Measurements from ENCODE around the gene LARGE1. TPM values are rescaled to one million over a fixed set of nuclear protein-coding genes. Genes with fewer than 3 reads are reported as not detected.

The LARGE1 gene
- total RNA-seq, 1 donor from 2014 or later: 195 TPM

- no peak overlapping the region for H3K4me3 Mint-ChIP-seq (ENCODE audit: low read depth)
- no peak for DNase-seq (ENCODE audit: low spot score, unreplicated experiment)
- H3K9me3 Mint-ChIP-seq (ENCODE audit: low read depth): no peaks in the 10 kb centered on the region
- TF ChIP-seq CTCF (IDR thresholded peaks at IDR 0.05; ENCODE audit: unreplicated experiment): no peak
- peaks cover 19% of the 10 kb centered on the region for H3K36me3 Mint-ChIP-seq (ENCODE audit: insufficient read depth)
- no peaks in the 10 kb centered on the region for H3K4me1 Mint-ChIP-seq (ENCODE audit: low read depth)
- no peak overlapping the region for H3K27ac Mint-ChIP-seq
- H3K27me3 Mint-ChIP-seq: no peaks in the 10 kb centered on the region
Measured at GRCh38 chr22:33386270-33386669, 534.0 kb downstream of the LARGE1 start.

DNA sequence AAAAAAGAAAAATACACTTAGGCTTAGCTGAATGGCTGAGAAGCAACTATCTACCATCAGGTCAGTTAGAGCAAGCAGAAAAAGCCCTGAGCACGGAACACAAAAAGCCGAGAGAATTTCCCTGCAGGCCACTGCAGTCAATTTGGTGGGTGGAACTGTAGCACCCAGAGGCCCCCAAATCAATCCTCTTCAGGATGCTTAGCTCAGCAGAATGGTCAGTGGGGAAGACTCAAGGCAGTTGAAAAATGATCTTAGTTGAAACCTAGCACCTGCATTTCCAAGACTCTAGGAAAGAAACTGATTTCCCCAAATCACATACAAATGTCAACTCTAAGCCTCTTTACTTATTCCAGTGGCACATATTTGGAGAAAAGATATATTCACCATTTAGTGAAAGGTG lies 534.7 kb downstream of the LARGE1 start:
- no peaks in the 10 kb centered on the region for H3K4me1 Mint-ChIP-seq (ENCODE audit: low read depth)
- H3K36me3 Mint-ChIP-seq (ENCODE audit: insufficient read depth): peaks cover 24% of the 10 kb centered on the region
- no peaks in the 10 kb centered on the region for H3K27me3 Mint-ChIP-seq
- no peak overlapping the region for H3K4me3 Mint-ChIP-seq (ENCODE audit: low read depth)
- H3K27ac Mint-ChIP-seq: no peak overlapping the region
- DNase-seq (ENCODE audit: low spot score, unreplicated experiment): no peak
- no peaks in the 10 kb centered on the region for H3K9me3 Mint-ChIP-seq (ENCODE audit: low read depth)
- no peak for TF ChIP-seq CTCF (IDR thresholded peaks at IDR 0.05; ENCODE audit: unreplicated experiment)

- TF ChIP-seq CTCF (IDR thresholded peaks at IDR 0.05; ENCODE audit: unreplicated experiment): no peak
- DNase-seq (ENCODE audit: low spot score, unreplicated experiment): no peak
- Mint-ChIP-seq H3K4me1 (ENCODE audit: low read depth) (no peaks in the 10 kb centered on the region), H3K27me3 (no peaks in the 10 kb centered on the region), H3K9me3 (ENCODE audit: low read depth) (peaks cover 18% of the 10 kb centered on the region), H3K4me3 (ENCODE audit: low read depth) (no peak overlapping the region), H3K36me3 (ENCODE audit: insufficient read depth) (peaks cover 46% of the 10 kb centered on the region), H3K27ac (no peak overlapping the region)
Measured at GRCh38 chr22:33382436-33382835, 537.8 kb downstream of the LARGE1 start.

GRCh38 chr22:33381531-33382406 lies 538.5 kb downstream of the LARGE1 start:
- H3K27ac Mint-ChIP-seq: no peak overlapping the region

More at GRCh38 chr22:33381531-33382406, 538.5 kb downstream of the LARGE1 start:
- Mint-ChIP-seq H3K9me3 (ENCODE audit: low read depth) (peaks cover 23% of the 10 kb centered on the region), H3K4me1 (ENCODE audit: low read depth) (no peaks in the 10 kb centered on the region), H3K27me3 (no peaks in the 10 kb centered on the region), H3K36me3 (ENCODE audit: insufficient read depth) (peaks cover 52% of the 10 kb centered on the region), H3K4me3 (ENCODE audit: low read depth) (no peak overlapping the region)
- DNase-seq (ENCODE audit: low spot score, unreplicated experiment): no peak
- TF ChIP-seq CTCF (IDR thresholded peaks at IDR 0.05; ENCODE audit: unreplicated experiment): no peak
